Measurements from ENCODE around the gene SLMAP. TPM values are rescaled to one million over a fixed set of nuclear protein-coding genes. Genes with fewer than 3 reads are reported as not detected.

The SLMAP gene
- total RNA-seq, 1 donor: 44.1 TPM

DNA sequence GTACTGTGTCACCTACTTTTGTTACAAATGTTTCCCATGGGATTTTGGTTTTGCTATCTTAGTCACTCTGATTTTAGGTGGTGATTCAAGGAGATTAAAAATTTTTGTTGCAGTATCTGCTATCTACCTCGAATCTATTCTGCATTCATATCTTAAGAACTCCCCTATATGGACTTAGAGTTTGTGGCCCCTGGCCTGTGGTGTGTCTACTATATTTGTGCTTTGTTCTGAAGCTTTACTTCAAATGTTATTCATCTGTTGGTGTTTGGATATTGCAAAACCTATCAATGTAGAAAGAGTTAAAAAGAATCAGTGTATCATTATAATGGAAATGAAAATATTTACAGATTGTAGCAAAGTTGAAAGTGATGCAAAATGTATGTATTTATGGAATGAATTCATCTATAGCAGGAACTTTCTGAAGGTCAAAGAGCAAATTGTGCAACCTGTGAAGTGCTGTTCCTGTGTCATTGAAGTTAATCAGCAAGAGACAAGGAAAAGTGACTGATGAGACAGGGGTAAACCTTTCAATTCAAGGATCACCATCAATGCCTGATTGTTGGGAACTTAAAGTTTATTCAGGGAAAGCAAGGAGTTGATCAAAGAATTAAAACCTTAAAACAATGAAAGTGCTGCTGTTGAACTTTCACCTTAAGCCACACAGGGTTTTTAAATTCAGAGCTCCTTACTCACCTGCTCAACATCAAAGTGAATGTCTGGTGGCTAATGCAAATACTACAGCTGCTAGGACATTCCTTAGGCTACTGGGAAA lies 71.0 kb downstream of the SLMAP start:
- no peak for DNase-seq (ENCODE audit: low read depth)
- no peak overlapping the region for H3K4me3 ChIP-seq (ENCODE audit: low read depth, low read length)
- TF ChIP-seq, protein P1, sequence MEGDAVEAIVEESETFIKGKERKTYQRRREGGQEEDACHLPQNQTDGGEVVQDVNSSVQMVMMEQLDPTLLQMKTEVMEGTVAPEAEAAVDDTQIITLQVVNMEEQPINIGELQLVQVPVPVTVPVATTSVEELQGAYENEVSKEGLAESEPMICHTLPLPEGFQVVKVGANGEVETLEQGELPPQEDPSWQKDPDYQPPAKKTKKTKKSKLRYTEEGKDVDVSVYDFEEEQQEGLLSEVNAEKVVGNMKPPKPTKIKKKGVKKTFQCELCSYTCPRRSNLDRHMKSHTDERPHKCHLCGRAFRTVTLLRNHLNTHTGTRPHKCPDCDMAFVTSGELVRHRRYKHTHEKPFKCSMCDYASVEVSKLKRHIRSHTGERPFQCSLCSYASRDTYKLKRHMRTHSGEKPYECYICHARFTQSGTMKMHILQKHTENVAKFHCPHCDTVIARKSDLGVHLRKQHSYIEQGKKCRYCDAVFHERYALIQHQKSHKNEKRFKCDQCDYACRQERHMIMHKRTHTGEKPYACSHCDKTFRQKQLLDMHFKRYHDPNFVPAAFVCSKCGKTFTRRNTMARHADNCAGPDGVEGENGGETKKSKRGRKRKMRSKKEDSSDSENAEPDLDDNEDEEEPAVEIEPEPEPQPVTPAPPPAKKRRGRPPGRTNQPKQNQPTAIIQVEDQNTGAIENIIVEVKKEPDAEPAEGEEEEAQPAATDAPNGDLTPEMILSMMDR (IDR thresholded peaks at IDR 0.05; ENCODE audit: insufficient read depth, low read length): no peak

DNA sequence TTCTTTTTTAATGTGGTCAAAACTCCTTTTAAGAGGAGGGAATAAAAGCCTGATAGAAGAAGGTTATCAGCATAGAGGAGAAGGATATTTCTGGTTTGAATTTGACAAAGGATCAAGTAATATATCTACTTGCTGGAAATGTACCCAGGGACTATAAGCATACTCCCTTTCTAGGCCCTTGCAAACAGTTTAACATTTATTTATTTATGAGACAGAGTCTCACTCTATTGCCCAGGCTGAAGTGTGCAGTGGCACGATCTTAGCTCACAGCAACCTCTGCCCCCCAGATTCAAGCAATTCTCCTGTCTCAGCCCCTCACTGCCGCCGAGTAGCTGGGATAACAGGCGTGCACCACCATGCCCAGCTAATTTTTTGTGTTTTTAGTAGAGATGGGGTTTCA lies 71.6 kb downstream of the SLMAP start:
- H3K4me3 ChIP-seq (ENCODE audit: low read depth, low read length): no peak overlapping the region
- no peak for DNase-seq (ENCODE audit: low read depth)
- TF ChIP-seq, protein P1 (IDR thresholded peaks at IDR 0.05; ENCODE audit: insufficient read depth, low read length): no peak

DNA sequence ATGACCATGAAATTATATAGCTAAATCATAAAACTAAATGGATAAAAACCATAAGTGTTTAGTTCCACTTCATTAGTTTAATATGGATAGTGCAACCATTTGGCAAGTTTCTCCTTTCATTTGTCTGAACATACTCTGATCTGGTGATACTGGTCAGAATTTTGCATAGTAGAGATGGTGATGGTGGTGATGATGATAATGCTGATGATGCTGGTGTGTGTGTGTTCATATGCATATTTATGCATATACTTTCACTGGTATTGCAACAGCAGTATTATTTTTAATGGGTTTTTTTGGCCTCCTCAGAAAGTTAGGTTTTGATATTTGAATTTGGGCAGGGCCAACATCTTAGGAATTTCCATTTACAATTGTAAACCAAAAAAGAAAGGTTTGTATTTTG lies 76.4 kb downstream of the SLMAP start:
- TF ChIP-seq, protein P1 (IDR thresholded peaks at IDR 0.05; ENCODE audit: insufficient read depth, low read length): no peak
- no peak overlapping the region for H3K4me3 ChIP-seq (ENCODE audit: low read depth, low read length)
- DNase-seq (ENCODE audit: low read depth): no peak

DNA sequence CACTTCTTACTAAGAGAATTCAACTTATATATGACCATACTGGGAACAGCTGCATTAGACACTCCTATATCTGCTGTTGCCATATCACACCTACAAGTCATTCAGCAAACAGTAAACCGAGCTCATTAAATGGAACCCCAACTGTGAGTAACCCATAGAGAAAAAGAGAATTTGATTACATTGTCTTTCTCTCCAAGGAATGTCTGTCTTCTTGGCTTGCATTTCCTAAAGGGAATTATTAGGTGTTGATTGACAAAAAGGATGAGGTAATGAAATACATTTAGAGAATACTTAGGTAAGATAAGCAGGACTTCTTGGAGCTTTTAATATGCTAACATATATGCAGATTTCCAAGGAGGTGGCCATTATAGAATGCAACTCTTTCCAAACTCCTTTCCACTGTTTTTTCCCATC lies 76.8 kb downstream of the SLMAP start:
- TF ChIP-seq, protein P1 (IDR thresholded peaks at IDR 0.05; ENCODE audit: insufficient read depth, low read length): no peak
- no peak for DNase-seq (ENCODE audit: low read depth)
- H3K4me3 ChIP-seq (ENCODE audit: low read depth, low read length): no peak overlapping the region

DNA sequence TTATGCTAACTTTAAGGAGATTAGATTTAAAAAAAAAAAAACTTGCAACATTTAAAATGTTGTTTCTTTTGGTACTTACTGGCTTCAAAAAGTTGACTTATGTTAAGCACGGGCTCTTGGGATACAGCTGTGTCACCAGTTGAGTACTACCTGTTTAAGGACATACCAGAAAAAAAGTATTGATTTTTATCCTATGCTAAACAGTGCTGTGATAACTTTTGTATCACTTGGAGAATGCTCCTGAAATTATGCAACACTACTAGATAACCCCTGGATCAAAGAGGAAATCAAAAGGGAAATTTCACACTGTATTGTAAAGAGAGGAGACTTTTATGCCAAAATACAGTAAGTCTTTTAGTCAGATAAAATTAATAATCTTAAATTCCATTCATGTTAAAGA lies 77.7 kb downstream of the SLMAP start:
- DNase-seq (ENCODE audit: low read depth): no peak
- TF ChIP-seq, protein P1 (IDR thresholded peaks at IDR 0.05; ENCODE audit: insufficient read depth, low read length): no peak

DNA sequence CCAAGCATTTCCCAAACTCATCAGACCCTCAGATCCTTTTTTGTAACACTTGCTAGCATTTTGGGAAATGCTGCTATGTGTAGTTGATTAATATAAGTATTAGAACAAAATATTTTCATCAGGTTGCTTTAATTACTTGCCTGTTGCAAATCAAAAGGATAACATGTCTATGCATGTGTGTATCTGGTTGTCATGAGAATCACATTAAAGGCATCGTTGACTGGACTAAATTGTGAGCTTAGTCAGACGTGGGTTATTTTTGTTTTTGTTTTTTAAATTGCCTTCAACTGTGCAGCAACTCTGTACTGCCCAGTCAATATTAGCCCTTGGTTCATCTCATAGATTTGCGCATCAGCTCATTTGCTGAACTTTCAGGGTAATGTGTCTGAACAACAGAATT lies 81.6 kb downstream of the SLMAP start:
- no peak overlapping the region for H3K4me3 ChIP-seq (ENCODE audit: low read depth, low read length)
- TF ChIP-seq, protein P1 (IDR thresholded peaks at IDR 0.05; ENCODE audit: insufficient read depth, low read length): no peak
- no peak for DNase-seq (ENCODE audit: low read depth)

More for the DNA sequence above, 77.7 kb downstream of the SLMAP start:
- H3K4me3 ChIP-seq (ENCODE audit: low read depth, low read length): no peak overlapping the region

DNA sequence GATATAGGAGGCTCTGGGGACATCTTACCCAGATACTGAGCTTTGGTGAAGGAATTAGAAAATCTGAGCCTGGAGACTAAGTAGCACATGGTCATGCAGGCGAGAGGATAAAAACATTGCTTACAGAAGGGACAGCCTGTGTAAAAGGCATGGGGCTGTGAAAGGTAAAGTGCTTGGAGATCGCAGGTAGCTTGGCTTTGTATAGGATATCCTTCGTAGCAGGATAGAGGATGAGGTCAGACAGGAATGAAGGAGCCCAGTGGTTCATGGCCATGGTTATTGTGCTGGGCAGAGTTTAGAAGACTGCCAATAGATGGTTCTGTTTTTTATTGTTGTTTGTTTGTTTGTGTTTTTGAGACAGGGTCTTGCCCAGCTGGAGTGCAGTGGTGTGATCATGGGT lies 82.5 kb downstream of the SLMAP start:
- TF ChIP-seq, protein P1 (IDR thresholded peaks at IDR 0.05; ENCODE audit: insufficient read depth, low read length): no peak
- no peak overlapping the region for H3K4me3 ChIP-seq (ENCODE audit: low read depth, low read length)
- no peak for DNase-seq (ENCODE audit: low read depth)
